GM18873 (cell line): ENCODE results near the gene KCNMA1.

ENCODE experiments used
- ATAC-seq: cut with Tn5 transposase; IDR thresholded peaks from one replicate; pipeline ENCODE4 v1.9.1; 2021; ENCODE audit warnings: mild to moderate bottlenecking, moderate library complexity, moderate number of reproducible peaks; ENCODE audit not compliant: unreplicated experiment, low FRiP score

KCNMA1 gene

GRCh38 chr10:77498210-77498609, 139.4 kb downstream of the KCNMA1 start:
- ATAC-seq: no peak

GRCh38 chr10:77497748-77498147, 139.9 kb downstream of the KCNMA1 start:
- no peak for ATAC-seq

- no peak for ATAC-seq
Measured at GRCh38 chr10:77496941-77497420, 140.6 kb downstream of the KCNMA1 start.

- no peak for ATAC-seq
Measured at GRCh38 chr10:77494756-77495541, 142.7 kb downstream of the KCNMA1 start.

- no peak for ATAC-seq
Measured at GRCh38 chr10:77494327-77494726, 143.3 kb downstream of the KCNMA1 start.

GRCh38 chr10:77493851-77494261, 143.8 kb downstream of the KCNMA1 start:
- no peak for ATAC-seq

- ATAC-seq: no peak
Measured at GRCh38 chr10:77493239-77493806, 144.3 kb downstream of the KCNMA1 start.

GRCh38 chr10:77492368-77492994, 145.1 kb downstream of the KCNMA1 start:
- no peak for ATAC-seq

- ATAC-seq: no peak
Measured at GRCh38 chr10:77490534-77491314, 146.9 kb downstream of the KCNMA1 start.

GRCh38 chr10:77486517-77486916, 151.1 kb downstream of the KCNMA1 start:
- ATAC-seq: no peak

- ATAC-seq: no peak
Measured at GRCh38 chr10:77485847-77486246, 151.8 kb downstream of the KCNMA1 start.

- no peak for ATAC-seq
Measured at GRCh38 chr10:77482072-77482471, 155.5 kb downstream of the KCNMA1 start.

GRCh38 chr10:77479586-77479985, 158.0 kb downstream of the KCNMA1 start:
- no peak for ATAC-seq

- no peak for ATAC-seq
Measured at GRCh38 chr10:77478962-77479359, 158.6 kb downstream of the KCNMA1 start.

- ATAC-seq: no peak
Measured at GRCh38 chr10:77478247-77478961, 159.2 kb downstream of the KCNMA1 start.

GRCh38 chr10:77475522-77475921, 162.1 kb downstream of the KCNMA1 start:
- no peak for ATAC-seq

GRCh38 chr10:77474939-77475338, 162.7 kb downstream of the KCNMA1 start:
- no peak for ATAC-seq

GRCh38 chr10:77474386-77474785, 163.2 kb downstream of the KCNMA1 start:
- no peak for ATAC-seq

GRCh38 chr10:77472146-77472545, 165.5 kb downstream of the KCNMA1 start:
- no peak for ATAC-seq

- no peak for ATAC-seq
Measured at GRCh38 chr10:77471069-77471536, 166.5 kb downstream of the KCNMA1 start.
